Head of caudate nucleus (tissue), 42 donors: ENCODE data around the gene GDPD4.

Source experiments
- DNase-seq, 42 donors: peaks; one replicate each; pipeline versions ENCODE4 v3.0.0 to v3.0.0-alpha.2; 2020 to 2021; ENCODE audit warnings: mixed read lengths in 7 of 42
- intact Hi-C: fragments of 100-400 bp; cut with DNase I; formaldehyde crosslinking; loops from one replicate; pipeline ENCODE4 v1.15.0; 2022

The GDPD4 gene

DNA sequence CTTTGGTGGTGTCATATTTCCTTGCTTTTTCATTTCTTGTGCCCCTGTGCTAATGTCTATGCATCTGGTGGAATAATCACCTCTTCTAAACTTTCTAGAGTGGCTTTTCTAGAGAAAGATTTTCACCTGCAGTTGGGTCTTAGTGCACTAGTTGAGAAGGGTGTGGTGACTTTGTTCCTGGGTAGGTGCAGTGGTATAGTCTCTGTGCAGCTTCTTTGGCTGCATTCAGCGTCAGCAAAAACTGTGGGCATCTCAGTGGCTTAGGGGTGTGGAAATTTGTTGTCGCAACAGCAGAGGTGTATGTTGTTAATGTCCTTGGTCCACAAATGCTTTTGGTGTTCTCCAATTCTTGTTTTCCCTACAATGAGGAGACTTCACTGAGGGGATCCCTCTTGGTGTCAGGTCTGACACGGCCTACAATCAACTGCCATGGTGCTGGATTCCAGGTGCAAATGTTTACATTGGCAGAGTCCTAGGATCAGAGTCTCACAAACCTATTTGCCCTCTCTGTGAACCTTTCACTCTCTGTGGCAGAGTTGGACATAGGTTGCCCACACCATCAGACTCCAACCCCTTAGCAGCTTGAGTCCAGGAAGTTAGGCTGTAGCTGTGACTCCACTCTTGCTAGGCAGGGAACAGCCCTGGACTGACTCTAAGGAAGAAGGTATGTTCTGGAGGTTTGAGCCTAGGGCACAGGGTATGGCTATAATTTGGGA is 48.8 kb downstream of the GDPD4 start:
- no peak for DNase-seq
- intact Hi-C loops = no loop called here

DNA sequence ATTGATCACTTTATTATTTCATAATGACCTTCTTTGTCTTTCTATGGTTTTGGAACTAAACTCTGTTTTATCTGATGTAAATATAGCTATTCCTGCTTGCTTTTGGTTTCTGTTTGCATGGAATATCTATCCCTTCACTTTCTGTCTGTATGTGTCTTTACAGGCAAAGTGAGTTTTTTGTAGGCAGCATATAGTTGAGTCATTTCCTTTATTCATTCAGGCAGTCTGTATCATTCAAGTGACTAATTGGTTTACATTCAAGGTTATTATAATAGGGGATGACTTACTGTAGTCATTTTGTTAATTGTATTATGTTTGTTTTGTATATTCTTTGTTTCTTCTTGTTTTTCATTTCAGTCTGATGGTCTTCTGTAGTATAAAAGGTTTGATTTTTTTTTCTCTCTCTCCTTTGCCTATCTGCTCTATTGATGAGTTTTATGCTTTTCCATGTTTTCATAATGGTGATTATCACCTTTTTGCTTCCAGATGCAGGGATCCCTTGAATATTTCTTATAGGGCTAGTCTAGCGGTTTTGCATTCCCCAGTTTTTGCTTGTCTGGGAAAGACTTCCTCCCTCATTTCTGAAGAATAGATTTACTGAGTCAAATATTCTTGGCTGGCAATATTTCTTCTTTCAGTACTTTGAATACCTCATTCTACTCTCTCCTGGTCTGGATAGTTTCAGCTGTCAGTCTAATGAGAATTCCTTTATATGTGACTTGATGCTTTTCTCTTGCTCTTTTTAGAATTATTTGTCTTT is 50.4 kb downstream of the GDPD4 start:
- intact Hi-C loops = no loop called here
- no peak for DNase-seq

DNA sequence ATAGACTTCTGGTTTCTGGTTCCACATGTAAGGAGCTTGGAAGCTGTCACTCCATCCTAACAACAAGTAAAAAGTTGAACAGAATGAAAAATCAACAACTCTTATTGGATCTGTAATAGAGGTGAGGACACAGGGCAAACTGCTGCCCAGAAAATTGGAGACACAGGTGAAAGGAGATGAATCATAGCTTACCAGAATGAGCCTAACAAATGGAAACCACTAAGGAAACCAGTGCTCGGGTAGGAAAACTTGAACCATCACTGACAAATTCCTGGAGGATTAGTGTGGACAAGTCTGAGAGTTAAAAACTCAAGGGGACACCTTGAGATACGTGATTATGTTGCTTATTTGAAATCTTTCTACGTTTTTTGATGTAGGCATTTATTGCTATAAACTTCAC is 52.1 kb downstream of the GDPD4 start:
- intact Hi-C loops = no loop called here

DNA sequence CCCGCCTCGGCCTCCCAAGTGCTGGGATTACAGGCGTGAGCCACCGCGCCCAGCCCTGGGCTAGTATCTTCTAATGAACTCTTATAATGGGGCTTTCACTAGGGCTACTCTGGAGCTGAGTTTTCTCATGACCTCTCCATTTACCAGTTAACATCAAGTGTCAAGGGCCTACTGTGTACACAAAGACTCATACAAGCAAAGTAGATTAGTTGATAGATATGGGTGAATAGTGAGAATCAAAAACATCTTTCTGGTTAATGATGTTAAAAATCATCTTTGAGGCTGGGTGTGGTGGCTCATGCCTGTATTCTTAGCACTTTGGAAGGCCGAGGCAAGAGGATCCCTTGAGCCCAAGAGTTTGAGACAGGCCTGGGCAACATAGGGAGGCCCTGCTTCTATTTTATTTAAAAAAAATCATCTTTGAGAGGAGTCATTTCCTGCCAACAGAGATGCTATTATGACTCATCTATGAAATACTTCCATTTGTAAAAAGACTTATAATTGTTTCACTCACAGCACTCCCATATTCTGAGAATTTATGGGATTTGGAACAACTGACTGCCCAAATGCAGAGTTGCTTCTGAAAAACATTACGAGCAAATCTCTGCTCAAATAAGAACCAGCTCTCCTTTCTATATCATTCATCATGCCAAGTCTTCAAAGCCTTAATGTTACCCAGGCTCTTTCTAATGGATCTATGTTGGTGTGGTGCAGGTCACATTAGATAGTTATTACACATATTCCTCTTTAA is 57.0 kb downstream of the GDPD4 start:
- no peak for DNase-seq
- intact Hi-C loops = no loop called here

More for the DNA sequence above, 52.1 kb downstream of the GDPD4 start:
- no peak for DNase-seq

DNA sequence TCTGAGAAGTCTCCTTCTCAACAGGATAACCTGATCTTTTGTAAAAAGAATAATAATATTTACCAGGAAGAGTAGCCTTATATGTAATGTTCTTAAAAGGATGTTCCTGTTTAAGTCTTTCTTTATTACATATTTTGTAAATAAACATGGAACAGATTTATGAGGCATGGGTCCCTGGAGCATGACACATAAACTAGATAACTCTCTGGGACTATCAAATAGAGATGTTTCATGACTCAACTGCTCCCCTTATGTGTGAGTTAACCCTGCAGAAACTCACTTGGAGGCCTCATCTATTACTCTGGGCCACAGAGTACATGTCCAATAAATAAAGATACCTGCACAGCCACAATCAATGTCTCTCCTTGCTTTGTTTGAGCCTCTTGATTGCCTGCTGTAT is 64.6 kb downstream of the GDPD4 start:
- DNase-seq = no peak
- intact Hi-C loops = no loop called here

DNA sequence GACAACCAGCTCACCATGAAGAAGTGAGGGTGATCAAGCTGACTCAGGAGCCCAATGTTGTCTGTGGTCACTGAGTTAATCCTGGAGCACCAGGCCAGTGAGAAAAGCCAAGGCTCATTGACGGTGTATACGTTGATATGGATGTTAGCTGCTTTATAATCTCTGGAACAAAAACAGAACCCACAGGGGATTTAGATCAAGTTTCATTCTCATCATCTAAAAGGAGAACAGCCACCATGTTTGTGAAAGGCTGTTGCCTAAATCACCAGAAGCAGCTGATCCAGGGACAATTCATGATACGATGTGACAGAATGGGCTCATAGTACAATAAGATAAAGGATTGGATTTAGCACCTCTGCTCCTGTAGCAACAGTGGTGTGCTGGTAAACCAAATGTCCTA is 68.5 kb downstream of the GDPD4 start:
- no peak for DNase-seq
- intact Hi-C loops = no loop called here

DNA sequence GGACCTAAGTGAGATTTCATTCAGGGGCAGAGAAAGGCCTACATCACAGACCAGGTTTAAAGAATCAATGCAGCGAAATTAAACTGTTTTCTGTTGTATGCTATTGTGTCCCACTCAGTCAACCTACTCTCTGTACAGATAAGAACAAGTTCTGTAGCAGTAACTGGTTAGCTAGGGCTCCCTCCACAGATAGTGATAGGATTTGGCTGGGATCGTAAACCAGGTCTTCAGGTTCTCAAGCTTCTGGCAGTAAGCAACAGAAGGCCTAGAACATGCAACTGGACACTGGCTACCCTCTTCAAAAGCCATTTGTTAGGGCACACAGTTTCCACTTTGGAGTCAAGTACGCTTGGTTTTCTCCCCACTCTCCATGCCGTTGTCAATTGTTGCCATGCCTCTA is 69.2 kb downstream of the GDPD4 start:
- intact Hi-C loops = no loop called here
- DNase-seq = no peak

DNA sequence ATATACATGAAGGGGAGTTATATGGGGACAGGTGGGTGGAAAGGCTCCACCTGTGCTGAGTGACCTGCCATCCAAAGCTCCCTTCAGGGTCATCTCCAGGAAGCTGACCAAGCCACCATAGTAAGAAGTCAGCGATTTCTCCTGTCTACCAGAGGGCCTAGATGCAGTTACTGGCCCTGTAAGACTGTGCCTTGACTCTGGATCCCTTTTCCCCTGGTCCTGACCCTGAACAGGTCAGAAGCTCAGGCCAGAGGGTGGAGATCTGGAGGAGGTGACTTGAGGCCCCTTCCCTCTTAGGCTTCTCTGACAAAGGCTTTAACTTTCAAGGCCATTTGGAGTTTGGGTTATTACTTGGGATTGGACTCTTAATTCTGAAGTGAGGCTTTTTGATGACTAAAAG is 69.7 kb downstream of the GDPD4 start:
- intact Hi-C loops = no loop called here
- DNase-seq = no peak

DNA sequence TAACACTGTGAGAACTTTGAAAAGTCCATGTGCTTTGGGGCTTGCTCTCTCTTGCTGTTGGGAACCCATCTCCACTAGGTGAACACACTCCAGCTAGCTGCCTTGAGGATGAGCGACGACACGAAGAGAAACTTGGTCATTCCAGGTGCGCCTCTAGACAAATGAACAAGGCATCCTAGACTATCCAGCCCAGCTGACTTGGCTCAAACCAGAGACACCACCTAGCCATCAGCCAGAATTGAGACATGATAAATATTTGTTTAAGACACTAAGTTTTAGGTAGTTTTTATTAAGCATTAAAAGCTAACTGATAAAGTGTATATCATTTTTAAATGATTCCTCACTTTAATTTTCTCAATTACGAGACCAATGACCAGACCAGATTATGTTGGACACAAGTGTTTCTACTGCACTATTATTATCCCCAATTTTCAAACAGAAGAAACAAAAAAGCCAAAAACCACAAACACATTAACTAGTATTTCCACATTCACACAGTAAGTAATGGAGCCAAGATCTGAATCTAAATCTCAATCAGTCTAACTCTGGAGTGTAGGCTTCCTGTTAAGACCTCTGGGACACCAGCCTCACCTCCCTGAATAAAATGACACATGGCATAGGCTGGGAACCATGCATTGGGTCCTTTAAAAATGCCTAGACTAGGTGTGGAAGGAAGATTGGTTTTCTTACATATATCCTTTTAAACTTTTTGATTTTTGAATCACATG is 70.4 kb downstream of the GDPD4 start:
- intact Hi-C loops = no loop called here
- DNase-seq = no peak

DNA sequence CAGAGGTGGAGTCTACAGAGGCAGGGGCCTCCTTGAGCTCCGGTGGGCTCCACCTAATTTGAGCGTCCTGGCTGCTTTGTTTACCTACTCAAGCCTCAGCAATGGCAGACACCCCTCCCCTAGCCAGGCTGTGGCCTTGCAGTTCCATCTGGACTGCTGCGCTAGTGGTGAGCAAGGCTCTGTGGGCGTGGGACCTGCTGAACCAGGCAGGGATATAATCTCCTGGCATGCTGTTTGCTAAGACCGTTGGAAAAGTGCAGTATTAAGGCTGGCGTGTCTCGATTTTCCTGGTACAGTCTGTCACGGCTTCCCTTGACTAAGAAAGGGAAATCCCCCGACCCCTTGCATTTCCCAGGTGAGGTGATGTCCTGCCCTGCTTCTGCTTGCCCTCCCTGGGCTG is 77.7 kb downstream of the GDPD4 start:
- intact Hi-C loops = no loop called here
- DNase-seq = no peak

DNA sequence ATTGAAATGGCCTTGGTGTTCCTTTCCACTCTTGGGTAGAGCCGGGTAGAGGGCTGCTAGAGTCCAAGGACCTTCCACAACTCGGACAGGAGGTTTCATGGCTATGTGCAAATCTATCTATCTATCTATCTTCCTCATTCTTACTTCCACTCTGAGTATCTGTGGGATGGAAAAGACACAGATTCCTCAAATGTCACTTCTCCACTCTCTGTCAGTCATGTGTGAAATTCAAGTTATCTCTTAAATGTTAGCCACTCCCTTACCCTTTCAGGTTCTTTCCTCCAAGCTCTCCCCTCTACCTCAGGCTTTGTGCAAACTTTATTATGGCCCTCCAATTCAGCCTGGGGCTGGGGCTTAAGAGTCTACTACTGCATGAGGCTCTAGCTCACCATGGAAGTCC is 84.3 kb downstream of the GDPD4 start:
- intact Hi-C loops = no loop called here
- no peak for DNase-seq

DNA sequence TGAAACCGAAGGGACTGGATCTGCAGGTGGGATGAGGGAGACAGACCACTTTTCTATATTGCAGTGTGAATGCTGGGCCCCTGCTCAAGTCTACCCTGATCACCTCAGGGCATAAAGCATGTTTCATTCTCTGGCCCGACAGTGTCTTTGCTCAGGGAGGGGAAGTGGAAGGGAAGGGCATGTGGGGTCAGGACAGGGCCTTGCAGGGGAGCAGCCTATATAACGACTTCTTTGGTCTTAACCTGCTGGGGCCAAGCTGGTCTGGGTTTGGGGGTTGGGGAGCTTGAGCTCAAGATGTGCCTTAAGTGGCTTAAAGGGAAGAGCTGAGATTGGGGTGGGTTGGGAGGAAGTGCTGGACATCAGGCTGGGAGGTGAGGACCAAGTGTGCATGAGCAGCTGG is 86.4 kb downstream of the GDPD4 start:
- no peak for DNase-seq
- intact Hi-C loops = no loop called here

DNA sequence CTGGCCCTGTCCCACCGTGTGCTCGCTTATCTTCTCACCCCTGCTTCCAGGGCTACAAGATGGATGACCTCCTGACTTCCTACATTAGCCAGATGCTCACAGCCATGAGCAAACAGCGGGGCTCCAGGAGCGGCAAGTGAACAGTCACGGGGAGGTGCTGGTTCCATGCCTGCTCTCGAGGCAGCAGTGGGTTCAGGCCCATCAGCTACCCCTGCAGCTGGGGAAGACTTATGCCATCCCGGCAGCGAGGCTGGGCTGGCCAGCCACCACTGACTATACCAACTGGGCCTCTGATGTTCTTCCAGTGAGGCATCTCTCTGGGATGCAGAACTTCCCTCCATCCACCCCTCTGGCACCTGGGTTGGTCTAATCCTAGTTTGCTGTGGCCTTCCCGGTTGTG is 86.9 kb downstream of the GDPD4 start:
- intact Hi-C loops = no loop called here
- DNase-seq = no peak

DNA sequence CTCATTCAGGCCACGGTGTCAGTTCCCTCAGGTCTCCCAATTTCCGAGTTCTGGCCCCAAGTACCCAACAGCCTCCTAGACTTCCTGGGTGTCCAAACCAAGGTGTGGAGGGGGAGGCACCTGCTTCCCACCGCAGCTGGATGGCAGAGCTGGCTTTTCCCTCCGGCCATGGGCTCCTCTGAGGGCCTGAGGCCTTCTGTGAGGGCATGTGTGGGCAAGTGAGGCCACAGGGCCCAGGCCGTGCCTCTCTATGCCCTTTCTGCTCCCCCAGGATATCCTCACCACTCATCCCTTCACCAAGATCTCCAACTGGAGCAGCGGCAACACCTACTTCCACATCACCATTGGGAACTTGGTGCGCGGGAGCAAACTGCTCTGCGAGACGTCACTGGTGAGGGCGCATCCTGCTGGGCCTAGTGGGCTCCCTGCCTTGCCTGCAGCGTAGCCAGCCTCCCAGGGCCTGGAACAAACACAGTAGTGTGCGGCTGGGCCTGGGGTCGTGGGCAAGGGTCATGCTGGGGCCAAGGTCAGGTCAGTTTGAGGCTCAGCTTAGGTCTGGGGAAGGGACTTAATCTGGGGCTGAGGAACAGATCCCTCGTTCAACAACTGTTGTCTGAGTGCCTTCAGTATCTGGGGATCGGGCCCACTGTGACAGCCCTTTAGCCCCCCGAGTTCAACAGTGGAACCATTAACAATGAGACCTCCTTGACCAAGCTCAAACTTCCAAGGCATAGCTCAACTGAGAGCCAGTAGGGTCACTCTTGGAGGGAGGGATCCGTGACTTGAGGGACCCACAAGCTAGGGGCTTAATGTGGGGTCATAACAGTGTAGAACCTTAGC is 87.7 kb downstream of the GDPD4 start:
- DNase-seq = no peak
- intact Hi-C loops = no loop called here

DNA sequence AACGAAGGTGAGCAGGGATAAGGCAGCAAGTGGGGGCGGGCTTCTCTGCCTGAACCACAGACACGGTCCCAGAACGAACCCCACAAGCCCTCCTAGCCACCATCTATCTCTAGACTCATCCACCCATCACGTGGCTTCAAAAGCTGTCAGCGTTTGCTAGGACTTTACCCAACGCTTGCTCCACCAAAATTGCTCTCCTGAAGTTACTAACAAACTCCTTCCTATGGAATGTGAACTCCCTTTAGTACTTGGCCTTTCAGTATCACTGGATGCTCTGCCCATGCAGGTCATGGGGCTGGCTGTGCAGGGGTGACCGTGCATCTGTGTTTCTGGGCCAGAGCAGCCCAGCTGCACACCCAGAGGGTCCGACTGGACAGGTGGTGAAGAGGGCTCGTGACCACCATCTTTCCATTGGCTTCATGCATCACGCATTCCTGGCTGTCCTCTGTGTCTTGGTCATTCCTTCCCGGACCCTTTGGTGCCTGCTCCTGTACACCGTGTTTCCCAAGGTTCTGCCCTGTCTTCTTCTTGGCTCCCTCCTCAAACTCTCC is 88.4 kb downstream of the GDPD4 start:
- DNase-seq = no peak

DNA sequence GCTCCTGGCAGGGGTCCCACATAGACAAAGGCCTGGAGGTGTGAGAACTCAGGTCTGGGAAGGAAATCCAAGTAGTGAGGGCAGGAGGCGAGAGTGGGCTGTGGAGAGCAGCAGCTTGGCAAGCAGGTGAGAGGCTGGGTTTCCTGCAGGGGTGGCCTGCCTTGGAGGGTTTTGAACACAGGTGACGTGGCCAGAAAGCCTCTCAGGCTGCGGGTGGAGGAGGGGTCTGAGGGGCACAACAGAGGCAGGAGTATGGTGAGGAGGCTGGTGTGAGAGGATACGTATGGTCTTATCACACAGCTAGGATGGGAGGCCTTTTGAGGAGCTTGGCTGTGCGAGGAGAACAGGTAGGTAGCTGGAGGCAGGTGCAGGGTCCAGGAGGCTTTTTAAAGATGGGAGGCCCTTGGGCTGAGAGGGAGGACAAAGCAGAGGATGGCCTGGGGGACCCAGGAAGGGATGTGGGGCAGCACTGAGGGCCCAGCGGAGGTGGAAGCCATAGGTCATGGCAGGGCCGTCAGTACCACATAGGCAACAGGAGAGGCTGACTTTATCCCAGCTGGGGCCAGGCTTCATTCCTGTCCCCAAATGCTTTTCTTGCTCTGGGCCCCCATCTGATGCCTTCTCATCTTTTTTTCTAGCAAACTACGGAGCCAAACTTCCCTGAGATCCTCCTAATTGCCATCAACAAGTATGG is 89.0 kb downstream of the GDPD4 start:
- DNase-seq = no peak
- intact Hi-C loops = no loop called here

More for the DNA sequence above, 88.4 kb downstream of the GDPD4 start:
- intact Hi-C loops = no loop called here

DNA sequence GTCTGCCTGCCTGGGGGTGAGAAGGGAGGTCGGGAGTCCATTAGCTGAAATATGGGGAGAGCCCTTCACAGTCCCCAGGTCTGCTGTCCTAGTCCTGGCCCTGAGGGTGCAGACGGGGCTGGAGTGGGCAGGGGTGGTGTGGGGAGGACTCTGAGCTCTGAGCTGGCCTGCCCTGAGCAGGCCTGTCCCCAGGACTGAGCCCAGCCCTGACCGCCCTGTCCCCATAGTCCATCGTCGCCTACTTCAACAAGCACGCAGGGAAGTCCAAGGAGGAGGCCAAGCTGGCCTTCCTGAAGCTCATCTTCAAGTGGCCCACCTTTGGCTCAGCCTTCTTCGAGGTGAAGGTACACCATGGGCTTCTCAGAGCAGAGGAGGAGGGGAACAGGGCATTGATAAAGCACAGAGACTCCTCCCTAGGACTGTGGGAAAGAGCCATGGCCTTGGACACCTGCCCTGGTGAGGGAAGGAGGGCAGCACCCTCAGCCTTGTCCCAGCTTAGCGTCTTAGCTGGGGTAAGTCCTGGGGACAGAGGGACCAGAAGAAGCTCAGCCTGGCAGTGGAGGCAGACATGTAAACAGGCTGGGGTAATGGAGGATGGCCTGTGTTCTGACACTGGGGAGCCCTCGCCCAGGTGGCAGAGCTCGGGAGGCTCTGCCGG is 89.8 kb downstream of the GDPD4 start:
- intact Hi-C loops = no loop called here

More for the DNA sequence above, 89.8 kb downstream of the GDPD4 start:
- no peak for DNase-seq
